Measurements from ENCODE around the gene IL18.

- TF ChIP-seq FOXA1 (IDR thresholded peaks at IDR 0.05) (no peak), NFRKB (IDR thresholded peaks at IDR 0.05) (no peak), SP1 (IDR thresholded peaks at IDR 0.05) (no peak), ELF4 (IDR thresholded peaks at IDR 0.05) (no peak), L3MBTL2 (conservative IDR thresholded peaks at IDR 0.05) (no peak), HDGF (IDR thresholded peaks at IDR 0.05; ENCODE audit: borderline replicate concordance) (no peak), FOXM1 (IDR thresholded peaks at IDR 0.05; ENCODE audit: borderline replicate concordance) (no peak), BHLHE40 (IDR thresholded peaks at IDR 0.05; ENCODE audit: borderline replicate concordance) (no peak)
- TF ChIP-seq, protein P1, sequence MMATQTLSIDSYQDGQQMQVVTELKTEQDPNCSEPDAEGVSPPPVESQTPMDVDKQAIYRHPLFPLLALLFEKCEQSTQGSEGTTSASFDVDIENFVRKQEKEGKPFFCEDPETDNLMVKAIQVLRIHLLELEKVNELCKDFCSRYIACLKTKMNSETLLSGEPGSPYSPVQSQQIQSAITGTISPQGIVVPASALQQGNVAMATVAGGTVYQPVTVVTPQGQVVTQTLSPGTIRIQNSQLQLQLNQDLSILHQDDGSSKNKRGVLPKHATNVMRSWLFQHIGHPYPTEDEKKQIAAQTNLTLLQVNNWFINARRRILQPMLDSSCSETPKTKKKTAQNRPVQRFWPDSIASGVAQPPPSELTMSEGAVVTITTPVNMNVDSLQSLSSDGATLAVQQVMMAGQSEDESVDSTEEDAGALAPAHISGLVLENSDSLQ (IDR thresholded peaks at IDR 0.05) = no peak
Measured at GRCh38 chr11:112212290-112212689, 48.4 kb upstream of the IL18 start.

Measured in HEK293T (cell line).